DMS53 treated with DMSO at 0.1 percent for 48 hours (cell line): ENCODE measurements around the gene ALAS1.
"Not testable (repeated sequence)": the region's sequence is repeated elsewhere in the genome, so short reads cannot be mapped to it uniquely, and the experiment has no call there.

Experiments
- DNase-seq: peaks from one replicate; lab custom pipeline; 2025; ENCODE audit not compliant: unreplicated experiment; lab: John Stamatoyannopoulos, UW

ALAS1 gene

GRCh38 chr3:52197842-52198625 lies at the start of gene ALAS1:
Gene ALAS1 (plus strand): TSS chr3:52198160. CDS start chr3:52199242, 1,082 bp downstream.
- DNase-seq, result peak; percentile 40

- no peak for DNase-seq
Observed at GRCh38 chr3:52149021-52149420, 48.9 kb upstream of the ALAS1 start.

GRCh38 chr3:52149726-52150125 lies 48.2 kb upstream of the ALAS1 start:
- no peak for DNase-seq

GRCh38 chr3:52150357-52150756 lies 47.6 kb upstream of the ALAS1 start:
- no peak for DNase-seq

GRCh38 chr3:52150860-52151259 lies 47.1 kb upstream of the ALAS1 start:
- DNase-seq, result no peak

GRCh38 chr3:52151991-52152390 lies 46.0 kb upstream of the ALAS1 start:
- DNase-seq, result not testable (repeated sequence)

- no peak for DNase-seq
Observed at GRCh38 chr3:52153389-52154096, 44.4 kb upstream of the ALAS1 start.

- peak; percentile 51 for DNase-seq
Observed at GRCh38 chr3:52154135-52155094, 43.5 kb upstream of the ALAS1 start, which contains the start of gene POC1A. Gene POC1A (minus strand): TSS chr3:52154423. CDS start chr3:52154372, 51 bp downstream.

GRCh38 chr3:52155912-52156311 lies 42.0 kb upstream of the ALAS1 start:
- no peak for DNase-seq

GRCh38 chr3:52159503-52159902 lies 38.5 kb upstream of the ALAS1 start:
- DNase-seq, result no peak

GRCh38 chr3:52162250-52162872 lies 35.6 kb upstream of the ALAS1 start:
- DNase-seq, result no peak

- DNase-seq, result no peak
Observed at GRCh38 chr3:52167240-52167639, 30.7 kb upstream of the ALAS1 start.

GRCh38 chr3:52170217-52170616 lies 27.7 kb upstream of the ALAS1 start:
- not testable (repeated sequence) for DNase-seq

GRCh38 chr3:52171514-52172261 lies 26.3 kb upstream of the ALAS1 start:
- DNase-seq, result no peak

- no peak for DNase-seq
Observed at GRCh38 chr3:52172262-52172757, 25.6 kb upstream of the ALAS1 start.

GRCh38 chr3:52173101-52173500 lies 24.9 kb upstream of the ALAS1 start:
- no peak for DNase-seq

GRCh38 chr3:52174896-52175295 lies 23.1 kb upstream of the ALAS1 start:
- no peak for DNase-seq

GRCh38 chr3:52175416-52176179 lies 22.4 kb upstream of the ALAS1 start:
- DNase-seq, result no peak

- no peak for DNase-seq
Observed at GRCh38 chr3:52176180-52176752, 21.7 kb upstream of the ALAS1 start.
